Hematopoietic multipotent progenitor cell treated with erythropoietin and hydrocortisone succinate and interleukin-3 and kit ligand, for 4 days (in vitro differentiated cells): ENCODE data around the gene AATF.
"Not testable (repeated sequence)": the region's sequence is repeated elsewhere in the genome, so short reads cannot be mapped to it uniquely, and the experiment has no call there.

ENCODE experiments used
- DNase-seq: peaks from one replicate; pipeline ENCODE4 v3.0.0-alpha.2; 2015

Gene AATF

DNA sequence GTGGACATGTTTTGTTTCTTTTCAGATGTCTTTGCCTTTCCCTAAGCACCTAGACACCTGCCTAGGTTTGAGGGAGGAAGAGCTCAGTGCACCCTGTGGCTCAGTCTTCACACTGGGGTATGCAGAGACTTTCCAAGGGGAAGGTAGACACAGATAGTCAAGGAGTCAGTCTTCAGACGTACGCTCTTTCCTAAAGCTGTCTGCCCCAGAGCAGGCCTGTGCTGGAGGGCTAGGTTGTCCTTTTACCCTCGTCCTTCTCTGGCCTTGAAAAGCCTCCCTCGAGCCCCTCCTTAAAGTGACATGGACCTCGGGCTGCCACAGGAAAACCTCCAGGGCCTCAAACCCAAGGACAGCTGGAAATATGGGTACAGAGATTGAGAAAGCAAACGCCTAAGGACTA is 103.7 kb downstream of the AATF start:
- DNase-seq, result no peak

- no peak for DNase-seq
Measured at GRCh38 chr17:37054894-37055293, 106.1 kb downstream of the AATF start.

- no peak for DNase-seq
Measured at GRCh38 chr17:37056622-37057021, 107.9 kb downstream of the AATF start.

DNA sequence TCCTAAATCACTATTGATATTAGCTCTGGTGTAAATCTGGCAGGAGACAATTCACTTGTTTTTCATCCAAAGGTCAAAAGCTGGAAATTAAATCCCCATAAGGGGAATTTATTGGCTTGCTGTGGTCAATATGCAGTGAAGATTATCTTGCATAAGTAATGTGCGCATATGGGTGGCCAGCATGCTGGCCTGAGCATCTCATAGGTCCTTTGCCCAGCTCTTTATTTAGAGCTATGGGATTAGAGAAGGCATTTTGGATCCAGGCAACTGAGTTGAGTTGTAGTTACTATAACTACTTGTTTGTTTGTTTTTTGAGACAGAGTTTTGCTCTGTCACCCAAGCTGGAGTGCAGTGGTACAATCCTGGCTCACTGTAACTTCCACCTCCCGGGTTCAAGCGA is 110.7 kb downstream of the AATF start:
- DNase-seq, result no peak

GRCh38 chr17:37060094-37060493 is 111.3 kb downstream of the AATF start:
- DNase-seq, result no peak

DNA sequence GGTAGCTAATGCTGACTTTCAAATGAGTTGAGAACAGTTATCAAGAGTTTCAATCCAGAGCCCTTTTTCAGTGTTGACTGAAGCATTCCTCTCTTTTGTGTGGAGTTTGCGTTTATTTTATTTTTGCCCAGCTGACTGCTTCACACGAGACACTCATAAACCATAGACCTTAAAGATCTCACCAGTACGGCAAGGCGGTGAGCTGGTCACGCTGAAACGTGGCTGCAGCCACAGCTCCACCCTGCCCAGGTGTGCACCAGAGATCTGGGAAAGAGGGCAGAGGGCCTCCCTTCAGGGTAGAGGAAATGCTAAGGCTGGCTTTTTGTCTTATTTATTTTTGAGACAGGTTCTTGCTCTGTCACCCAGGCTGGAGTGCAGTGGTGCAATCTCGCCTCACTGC is 112.2 kb downstream of the AATF start:
- DNase-seq, result no peak

DNA sequence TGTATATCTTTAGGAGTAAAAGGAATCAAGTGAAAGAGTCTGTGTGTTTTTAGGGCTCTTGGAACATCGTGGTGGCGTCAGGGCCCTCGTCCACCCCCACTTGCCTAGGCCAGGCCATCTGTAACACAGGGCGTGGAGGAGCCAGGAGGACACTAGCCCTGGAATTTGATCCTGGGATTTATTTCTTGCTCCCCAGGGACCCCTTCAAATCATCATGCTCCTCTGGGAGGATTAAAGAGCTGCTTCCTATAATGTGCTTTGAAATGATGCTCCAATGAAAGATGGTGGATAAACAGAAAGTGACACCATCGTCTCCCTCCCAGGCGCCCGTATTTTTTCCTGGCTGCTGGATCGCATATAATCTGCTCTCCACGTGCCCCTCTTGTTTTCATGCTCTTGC is 113.3 kb downstream of the AATF start:
- DNase-seq, result no peak

DNA sequence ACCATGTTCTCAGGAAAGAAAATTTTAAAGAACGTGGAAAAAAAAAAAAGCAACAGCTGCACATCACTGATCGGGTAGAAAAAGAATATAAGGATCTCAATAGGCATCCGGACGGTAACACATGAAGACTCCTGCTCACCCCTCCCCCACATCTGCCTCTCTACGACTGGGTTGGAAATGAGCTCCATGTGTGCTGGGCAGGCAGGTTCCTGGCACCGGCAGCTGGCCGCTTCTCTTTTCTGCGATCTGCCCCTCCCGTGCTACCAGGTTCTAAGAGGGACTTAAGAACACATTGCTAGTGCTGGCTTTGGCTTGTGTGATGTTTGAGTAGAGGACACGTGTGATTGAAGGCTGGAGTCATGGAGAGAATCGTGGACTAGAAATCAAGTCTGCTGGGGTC is 115.5 kb downstream of the AATF start:
- no peak for DNase-seq

- no peak for DNase-seq
Measured at GRCh38 chr17:37064956-37065355, 116.2 kb downstream of the AATF start.

GRCh38 chr17:37065486-37066321 is 117.0 kb downstream of the AATF start:
- DNase-seq, result no peak

DNA sequence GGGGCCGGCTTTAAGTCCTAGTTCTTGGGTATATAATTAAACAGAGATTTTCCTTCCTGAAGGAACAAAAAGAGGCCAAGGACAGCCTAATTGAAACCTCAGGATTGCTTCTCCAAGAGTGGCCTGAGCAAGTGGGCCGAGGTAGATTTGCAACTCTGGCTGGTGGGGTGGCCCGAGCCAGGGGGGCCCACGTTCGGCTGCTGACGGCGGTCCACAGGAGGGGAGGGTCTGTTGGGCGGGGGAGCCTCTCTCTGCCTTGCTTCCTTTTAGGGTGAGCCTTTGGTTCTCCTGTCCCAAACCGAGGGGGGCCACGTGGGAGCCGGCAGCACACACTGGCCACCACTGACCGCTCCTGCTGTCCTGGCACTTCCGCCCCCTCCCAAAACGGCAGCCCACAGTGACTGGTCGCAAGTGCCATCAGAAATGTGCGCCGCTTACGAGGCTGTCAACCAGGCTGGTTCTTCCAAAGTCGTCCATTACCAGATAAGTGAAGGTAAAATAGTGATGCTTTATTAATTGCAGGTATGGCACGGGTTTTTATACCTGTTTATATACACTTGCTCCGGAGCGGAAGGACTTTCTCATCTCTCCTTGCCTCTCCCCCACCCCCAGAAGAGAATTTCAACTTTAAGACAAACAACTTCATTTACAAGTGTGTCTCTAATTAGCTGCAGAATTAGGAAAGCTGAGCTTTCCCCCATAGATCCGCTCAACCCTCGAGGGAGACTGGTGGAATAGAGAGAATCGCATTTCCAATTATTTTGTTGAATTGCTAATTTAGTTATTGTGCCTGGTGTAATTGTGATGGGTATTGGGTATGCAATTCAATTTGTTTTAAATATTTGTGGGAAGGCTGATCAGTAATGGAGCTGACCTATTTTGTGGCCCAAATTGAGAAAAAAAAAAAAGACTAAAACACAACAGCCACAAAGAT is 117.8 kb downstream of the AATF start:
- DNase-seq, result no peak

GRCh38 chr17:37067555-37068111 is 118.9 kb downstream of the AATF start:
- peak; percentile 22 for DNase-seq

DNA sequence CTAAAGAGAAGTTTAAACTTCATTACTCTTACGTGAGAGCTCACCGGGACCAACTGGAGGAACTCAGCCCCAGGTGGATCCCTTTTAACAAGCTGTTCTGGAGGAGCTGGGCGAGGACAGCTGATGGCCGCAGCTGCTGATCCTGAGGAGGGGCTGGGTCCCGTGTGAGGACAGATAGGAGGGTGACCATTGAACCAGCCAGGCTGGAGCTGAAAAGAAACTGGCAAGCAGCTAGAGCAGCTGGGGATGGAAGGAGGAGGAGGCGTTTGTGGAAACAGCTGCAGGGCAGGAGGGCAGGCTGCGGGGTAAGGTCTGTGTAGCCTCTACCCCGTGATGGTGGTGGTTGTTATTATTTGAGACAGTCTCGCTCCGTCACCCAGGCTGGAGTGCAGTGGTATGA is 119.5 kb downstream of the AATF start:
- DNase-seq, result no peak

DNA sequence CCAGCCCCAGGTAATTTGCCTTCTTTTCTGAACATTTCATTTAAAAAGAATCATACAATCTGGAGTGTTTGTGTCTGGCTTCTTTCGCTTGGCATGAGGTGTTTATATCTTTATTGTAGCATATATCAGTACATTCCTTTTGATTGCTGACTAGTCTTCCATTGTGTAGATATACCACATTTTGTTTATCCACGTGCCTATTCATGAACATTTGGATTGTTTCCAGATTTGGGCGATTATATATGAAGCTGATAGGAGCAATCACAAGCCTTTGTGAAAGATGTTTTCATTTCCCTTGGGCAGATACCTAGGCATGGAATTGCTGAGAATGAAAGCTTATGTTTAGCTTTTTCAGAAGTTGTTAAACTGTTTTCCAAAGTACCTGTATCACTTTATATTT is 120.3 kb downstream of the AATF start:
- DNase-seq, result no peak

DNA sequence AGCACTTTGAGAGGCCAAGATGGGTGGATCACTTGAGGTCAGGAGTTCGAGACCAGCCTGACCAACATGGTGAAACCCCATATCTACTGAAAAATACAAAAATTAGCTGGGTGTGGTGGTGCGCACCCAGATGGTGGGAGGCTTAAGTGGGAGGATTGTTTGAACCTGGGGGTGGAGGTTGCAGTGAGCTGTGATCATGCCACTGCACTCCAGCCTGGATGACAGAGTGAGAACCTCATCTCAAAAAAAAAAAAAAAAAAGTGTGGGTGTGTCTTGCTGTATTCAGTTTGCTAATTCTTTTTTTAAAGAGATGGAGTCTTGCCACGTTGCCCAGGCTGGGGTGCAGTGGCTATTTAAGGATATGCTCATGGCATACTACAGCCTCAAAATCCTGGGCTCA is 124.7 kb downstream of the AATF start:
- DNase-seq, result not testable (repeated sequence)

DNA sequence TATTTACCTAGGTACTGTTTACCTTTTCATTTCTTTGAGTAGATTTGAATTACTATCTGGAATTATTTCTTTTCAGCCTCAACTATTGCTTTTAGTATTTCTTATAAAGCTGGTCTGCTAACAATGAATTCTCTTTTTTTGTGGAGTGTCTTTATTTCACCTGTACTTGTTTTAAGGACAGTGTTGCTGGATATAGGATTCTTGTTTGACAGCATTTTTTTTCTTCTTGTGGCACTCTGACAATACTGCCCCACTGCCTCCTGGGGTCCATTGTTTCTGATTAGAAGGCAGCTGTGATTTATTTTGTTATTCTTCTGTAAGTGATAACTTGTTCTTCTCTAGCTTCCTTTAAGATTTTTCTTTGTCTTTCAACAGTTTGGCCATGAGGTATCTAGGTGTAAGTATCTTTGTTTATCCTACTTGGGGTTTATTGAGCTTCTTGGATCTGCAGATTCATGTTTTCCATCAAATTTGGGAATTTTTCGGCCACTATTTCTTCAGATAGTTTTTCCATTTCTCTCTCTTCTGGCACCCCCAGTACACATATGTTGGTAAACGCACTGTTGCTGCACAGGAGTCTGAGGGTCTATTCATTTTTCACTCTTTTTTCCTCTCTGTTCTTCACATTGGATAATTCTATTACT is 130.4 kb downstream of the AATF start:
- DNase-seq, result no peak

DNA sequence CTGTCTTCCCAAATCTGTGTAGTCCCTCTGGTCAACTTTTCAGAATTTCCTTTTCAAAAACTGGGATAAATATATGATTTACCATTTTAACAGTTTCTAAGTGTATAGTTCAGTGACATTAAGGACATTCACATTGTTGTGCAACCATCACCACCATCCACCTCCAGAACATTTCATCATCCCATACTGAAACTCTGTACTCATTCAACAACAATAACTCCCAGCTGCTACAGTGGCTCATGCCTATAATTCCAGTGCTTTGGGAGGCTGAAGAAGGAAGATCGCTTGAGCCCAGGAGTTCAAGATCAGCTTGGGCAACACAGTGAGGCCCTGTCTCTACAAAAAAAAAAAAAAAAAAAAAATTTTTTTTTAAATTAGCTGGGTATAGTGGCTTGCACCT is 131.0 kb downstream of the AATF start:
- peak; percentile 37 for DNase-seq

- peak; percentile 97 for DNase-seq
Measured at GRCh38 chr17:37081287-37081686, 132.5 kb downstream of the AATF start.

GRCh38 chr17:37082311-37082860 is 133.6 kb downstream of the AATF start:
- peak; percentile 85 for DNase-seq

- DNase-seq, result no peak
Measured at GRCh38 chr17:37082985-37083384, 134.2 kb downstream of the AATF start.

DNA sequence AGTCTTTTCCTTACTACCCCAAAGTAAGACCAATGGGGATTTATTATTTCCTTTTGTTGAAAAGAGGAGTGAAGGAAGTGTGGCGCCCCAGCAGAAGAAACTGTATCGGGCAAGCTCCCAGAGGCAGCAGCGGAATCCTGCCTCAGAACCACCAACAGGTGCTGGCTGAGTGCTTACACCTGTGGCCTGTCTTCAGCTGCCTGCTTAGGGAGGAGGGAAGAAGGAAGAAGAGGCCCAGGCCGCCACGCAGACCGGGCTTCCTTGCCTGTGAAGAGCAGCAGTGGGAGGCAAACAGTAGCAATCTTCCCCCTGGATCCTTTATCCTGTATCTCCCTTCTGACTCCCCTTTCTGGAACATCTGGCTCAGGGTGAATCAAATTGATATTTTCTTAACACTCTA is 134.7 kb downstream of the AATF start:
- DNase-seq, result no peak

- DNase-seq, result peak; percentile 65
Measured at GRCh38 chr17:37084372-37084771, 135.6 kb downstream of the AATF start.

- no peak for DNase-seq
Measured at GRCh38 chr17:37086334-37086733, 137.6 kb downstream of the AATF start.
